GM23248 (cell line): Measurements from ENCODE around the gene MRM2.

Source experiments
- EZH2 ChIP-seq: fragments of 200-600 bp; sonication (generic); IDR thresholded peaks from 2 replicates; pipeline ENCODE4 v1.6.1; 2018; ENCODE audit warnings: antibody characterized with exemption, mild to moderate bottlenecking; ENCODE audit not compliant: insufficient read depth, poor library complexity, severe bottlenecking
- EZH2phosphoT487 ChIP-seq: fragments of 200-600 bp; sonication (generic); IDR thresholded peaks from 2 replicates; pipeline ENCODE4 v1.6.1; 2018; ENCODE audit warnings: antibody characterized with exemption, moderate library complexity, mild to moderate bottlenecking, low read depth; ENCODE audit not compliant: insufficient read depth

- TF ChIP-seq EZH2phosphoT487 (no peak), EZH2 (no peak)
Observed at GRCh38 chr7:2211259-2211880, 30.6 kb downstream of the MRM2 start.
